Body of pancreas (tissue), 4 donors: ENCODE data around the gene GTPBP6.

Experiments
- POLR2A ChIP-seq, 3 donors: fragments of 450-650 bp; IDR thresholded peaks; one replicate each; pipeline ENCODE4 v1.6.1; 2016; ENCODE audit warnings: antibody characterized with exemption in 3 of 3, mild to moderate bottlenecking in 2 of 3
- TF ChIP-seq, protein P1 (sequence below), 7 experiments: fragments of 450-650 bp in 4 of 7; fragments of 200-600 bp in 3 of 7; sonication (generic) in 3 of 7; IDR thresholded peaks; one replicate each; pipeline ENCODE4 v1.5.1; 2016 to 2019; ENCODE audit warnings: antibody characterized with exemption in 7 of 7

DNA sequence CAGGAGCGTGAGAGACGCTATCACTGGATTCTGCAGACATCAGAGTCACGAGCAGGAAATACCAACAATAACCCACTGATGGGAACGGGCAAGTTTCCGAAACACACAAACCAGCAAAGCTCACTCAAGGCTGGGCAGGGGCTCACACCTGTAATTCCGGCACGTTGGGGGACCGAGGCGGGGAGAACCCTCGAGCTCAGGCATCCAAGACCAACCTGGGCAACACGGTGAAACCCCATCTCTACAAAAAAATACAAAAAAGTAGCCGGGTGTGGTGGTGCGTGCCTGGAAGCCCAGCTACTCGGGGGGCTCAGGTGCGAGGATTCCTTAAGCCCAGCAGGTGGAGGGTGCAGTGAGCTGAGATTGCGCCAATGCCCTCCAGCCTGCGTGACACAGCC is 17.2 kb upstream of the GTPBP6 start:
- TF ChIP-seq, protein P1, sequence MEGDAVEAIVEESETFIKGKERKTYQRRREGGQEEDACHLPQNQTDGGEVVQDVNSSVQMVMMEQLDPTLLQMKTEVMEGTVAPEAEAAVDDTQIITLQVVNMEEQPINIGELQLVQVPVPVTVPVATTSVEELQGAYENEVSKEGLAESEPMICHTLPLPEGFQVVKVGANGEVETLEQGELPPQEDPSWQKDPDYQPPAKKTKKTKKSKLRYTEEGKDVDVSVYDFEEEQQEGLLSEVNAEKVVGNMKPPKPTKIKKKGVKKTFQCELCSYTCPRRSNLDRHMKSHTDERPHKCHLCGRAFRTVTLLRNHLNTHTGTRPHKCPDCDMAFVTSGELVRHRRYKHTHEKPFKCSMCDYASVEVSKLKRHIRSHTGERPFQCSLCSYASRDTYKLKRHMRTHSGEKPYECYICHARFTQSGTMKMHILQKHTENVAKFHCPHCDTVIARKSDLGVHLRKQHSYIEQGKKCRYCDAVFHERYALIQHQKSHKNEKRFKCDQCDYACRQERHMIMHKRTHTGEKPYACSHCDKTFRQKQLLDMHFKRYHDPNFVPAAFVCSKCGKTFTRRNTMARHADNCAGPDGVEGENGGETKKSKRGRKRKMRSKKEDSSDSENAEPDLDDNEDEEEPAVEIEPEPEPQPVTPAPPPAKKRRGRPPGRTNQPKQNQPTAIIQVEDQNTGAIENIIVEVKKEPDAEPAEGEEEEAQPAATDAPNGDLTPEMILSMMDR (IDR thresholded peaks at IDR 0.05), result no peak
- no peak for TF ChIP-seq POLR2A (IDR thresholded peaks at IDR 0.05)
